ENCODE data around the gene ABCA4. TPM values are rescaled to one million over a fixed set of nuclear protein-coding genes. Genes with fewer than 3 reads are reported as not detected.

The ABCA4 gene
- total RNA-seq, 6 experiments from 2014 or later, result 0.49 to 0.99 (median 0.75) TPM

DNA sequence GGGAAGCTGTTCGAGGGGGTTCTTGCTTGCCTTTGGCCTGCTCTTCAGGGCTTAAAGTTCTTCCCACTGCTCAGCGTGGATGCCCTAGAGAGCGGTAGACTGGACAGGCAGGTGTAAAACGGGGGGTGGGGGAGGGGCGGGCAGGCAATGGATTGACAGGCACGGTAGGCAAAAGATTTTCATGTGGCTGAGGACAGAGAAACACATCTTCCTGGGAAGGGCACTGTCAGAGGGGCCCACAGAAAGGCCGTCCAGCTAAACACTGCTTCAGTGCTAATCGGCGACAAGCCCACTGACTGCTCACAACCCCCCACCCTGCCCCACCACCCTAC lies 412 bp downstream of the ABCA4 start:
- 86% methylated on average over 4 of the region's 9 CpGs for WGBS (ENCODE audit: insufficient coverage, low coverage, low lambda C conversion rate, missing lambda C conversion rate)
- Histone ChIP-seq H3K4me3 (no peak overlapping the region), H3K27ac (no peak overlapping the region), H3K27me3 (no peaks in the 10 kb centered on the region), H3K36me3 (no peaks in the 10 kb centered on the region), H3K4me1 (peaks cover 0 to 21% (median 2%) of the 10 kb centered on the region in 4 donors), H3K9me3 (peaks cover 0 to 6% (median 0%) of the 10 kb centered on the region in 4 donors)
- no peak for ATAC-seq
- TF ChIP-seq, protein P1, sequence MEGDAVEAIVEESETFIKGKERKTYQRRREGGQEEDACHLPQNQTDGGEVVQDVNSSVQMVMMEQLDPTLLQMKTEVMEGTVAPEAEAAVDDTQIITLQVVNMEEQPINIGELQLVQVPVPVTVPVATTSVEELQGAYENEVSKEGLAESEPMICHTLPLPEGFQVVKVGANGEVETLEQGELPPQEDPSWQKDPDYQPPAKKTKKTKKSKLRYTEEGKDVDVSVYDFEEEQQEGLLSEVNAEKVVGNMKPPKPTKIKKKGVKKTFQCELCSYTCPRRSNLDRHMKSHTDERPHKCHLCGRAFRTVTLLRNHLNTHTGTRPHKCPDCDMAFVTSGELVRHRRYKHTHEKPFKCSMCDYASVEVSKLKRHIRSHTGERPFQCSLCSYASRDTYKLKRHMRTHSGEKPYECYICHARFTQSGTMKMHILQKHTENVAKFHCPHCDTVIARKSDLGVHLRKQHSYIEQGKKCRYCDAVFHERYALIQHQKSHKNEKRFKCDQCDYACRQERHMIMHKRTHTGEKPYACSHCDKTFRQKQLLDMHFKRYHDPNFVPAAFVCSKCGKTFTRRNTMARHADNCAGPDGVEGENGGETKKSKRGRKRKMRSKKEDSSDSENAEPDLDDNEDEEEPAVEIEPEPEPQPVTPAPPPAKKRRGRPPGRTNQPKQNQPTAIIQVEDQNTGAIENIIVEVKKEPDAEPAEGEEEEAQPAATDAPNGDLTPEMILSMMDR (IDR thresholded peaks at IDR 0.05), result no peak
- TF ChIP-seq POLR2A (IDR thresholded peaks at IDR 0.05), result no peak
- intact Hi-C loops (cut with DNase I), result no loop called here
- no peak for DNase-seq

DNA sequence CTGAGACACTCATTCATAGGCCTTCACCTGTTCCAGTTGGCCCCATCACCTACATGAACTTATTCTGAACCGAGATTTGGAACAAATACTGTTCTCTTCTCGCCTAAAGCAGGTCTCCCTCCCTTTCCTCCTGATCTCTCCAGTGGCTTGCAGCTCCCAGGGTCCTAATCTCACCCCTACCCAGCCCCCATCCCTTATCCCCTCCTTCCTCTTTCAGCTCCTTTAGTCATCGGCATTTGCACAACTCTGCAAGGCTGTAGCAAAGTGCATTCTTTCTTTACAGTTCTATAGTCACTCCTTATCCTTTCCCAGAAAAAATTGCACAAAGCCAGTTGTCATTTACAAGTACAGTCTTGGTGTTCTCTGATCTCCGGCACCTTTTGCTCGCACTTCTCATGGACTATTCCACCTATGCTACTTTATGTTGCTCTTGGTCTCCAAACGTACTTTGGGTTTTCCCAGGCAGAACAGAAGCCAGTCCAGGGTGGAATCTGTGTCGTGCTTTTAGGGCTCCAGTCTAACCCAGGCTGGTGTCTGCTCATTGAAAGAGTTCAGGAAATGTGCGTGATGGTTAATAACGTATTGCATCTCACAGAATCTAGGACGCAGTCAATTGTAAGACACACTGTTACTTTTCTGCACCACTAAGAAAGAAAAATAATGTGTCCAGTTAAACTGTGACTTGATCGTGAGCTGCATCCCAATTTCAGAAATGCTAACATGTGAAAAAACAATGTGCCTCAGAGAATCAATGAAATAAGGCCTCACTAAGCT lies 965 bp downstream of the ABCA4 start:
- no peak for TF ChIP-seq POLR2A (IDR thresholded peaks at IDR 0.05)
- TF ChIP-seq, protein P1 (IDR thresholded peaks at IDR 0.05), result no peak
- Histone ChIP-seq H3K9me3 (peaks cover 0 to 2% (median 0%) of the 10 kb centered on the region in 4 donors), H3K4me3 (no peak overlapping the region), H3K4me1 (peaks cover 0 to 19% (median 2%) of the 10 kb centered on the region in 4 donors), H3K27ac (no peak overlapping the region), H3K36me3 (no peaks in the 10 kb centered on the region), H3K27me3 (no peaks in the 10 kb centered on the region)
- DNase-seq (no peak), ATAC-seq (no peak)
- intact Hi-C loops (cut with DNase I), result no loop called here
- WGBS (ENCODE audit: insufficient coverage, low coverage, low lambda C conversion rate, missing lambda C conversion rate), result 89% methylated on average over 11 of the region's 11 CpGs

DNA sequence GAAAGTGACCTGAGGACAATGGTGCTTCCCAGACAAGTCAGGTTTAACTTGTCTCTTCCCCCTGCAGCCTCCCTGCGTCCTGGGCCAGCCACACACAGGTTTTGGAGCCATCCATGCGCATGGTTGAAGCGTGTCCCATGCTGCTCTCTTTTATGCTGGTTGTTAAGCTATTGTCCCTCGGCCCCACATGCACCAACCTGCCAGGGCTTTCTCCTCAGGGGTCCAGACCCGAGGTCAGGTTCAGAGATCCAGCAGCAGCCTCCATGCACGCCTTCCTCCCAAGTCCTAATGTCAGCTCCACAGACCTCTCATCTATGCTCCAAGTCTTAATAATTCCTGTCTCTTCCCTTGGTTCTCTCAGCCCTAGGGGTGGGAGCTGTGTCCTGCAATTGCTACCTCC lies 1.6 kb downstream of the ABCA4 start:
- Histone ChIP-seq H3K4me1 (peaks cover 0 to 19% (median 2%) of the 10 kb centered on the region in 4 donors), H3K27me3 (no peaks in the 10 kb centered on the region), H3K9me3 (no peaks in the 10 kb centered on the region), H3K36me3 (no peaks in the 10 kb centered on the region), H3K4me3 (no peak overlapping the region), H3K27ac (no peak overlapping the region)
- 78% methylated on average over 4 of the region's 6 CpGs for WGBS (ENCODE audit: insufficient coverage, low coverage, low lambda C conversion rate, missing lambda C conversion rate)
- intact Hi-C loops (cut with DNase I), result no loop called here
- ATAC-seq (no peak), DNase-seq (no peak)
- TF ChIP-seq POLR2A (IDR thresholded peaks at IDR 0.05), result no peak
- TF ChIP-seq, protein P1 (IDR thresholded peaks at IDR 0.05), result no peak

DNA sequence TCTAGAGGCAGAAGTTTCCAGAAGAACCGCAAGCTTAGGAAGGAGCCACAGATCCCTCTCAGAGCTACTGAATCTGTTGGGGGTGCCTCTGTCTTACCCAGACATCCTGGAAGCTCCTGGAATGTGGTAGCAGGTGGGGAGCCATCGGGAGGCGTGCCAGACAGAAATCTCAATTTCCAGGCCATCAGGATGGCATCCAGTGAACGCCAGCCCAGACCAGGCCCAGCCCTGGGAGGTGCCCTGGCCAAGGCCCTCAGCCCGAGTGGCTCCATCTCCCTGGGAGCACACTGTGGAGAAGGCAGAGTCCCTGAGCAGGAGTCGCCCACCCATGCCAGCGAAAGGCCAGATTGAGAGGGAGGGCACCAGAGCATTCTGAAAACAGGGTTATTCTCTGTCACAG lies 2.5 kb downstream of the ABCA4 start:
- ATAC-seq, result no peak
- H3K4me1 ChIP-seq, result peaks cover 0 to 19% (median 2%) of the 10 kb centered on the region in 4 donors
- H3K4me3 ChIP-seq, result no peak overlapping the region
- intact Hi-C loops (cut with DNase I), result no loop called here
- TF ChIP-seq, protein P1 (IDR thresholded peaks at IDR 0.05), result no peak
- TF ChIP-seq POLR2A (IDR thresholded peaks at IDR 0.05), result no peak
- no CpG with 5 or more reads among the region's 7 CpGs for WGBS (ENCODE audit: insufficient coverage, low coverage, low lambda C conversion rate, missing lambda C conversion rate)
- no peaks in the 10 kb centered on the region for H3K27me3 ChIP-seq
- no peaks in the 10 kb centered on the region for H3K9me3 ChIP-seq
- DNase-seq, result no peak
- H3K27ac ChIP-seq, result no peak overlapping the region
- H3K36me3 ChIP-seq, result no peaks in the 10 kb centered on the region

Measured in right lobe of liver (tissue), 6 donors.